Measurements from ENCODE around the gene LYST.

DNA sequence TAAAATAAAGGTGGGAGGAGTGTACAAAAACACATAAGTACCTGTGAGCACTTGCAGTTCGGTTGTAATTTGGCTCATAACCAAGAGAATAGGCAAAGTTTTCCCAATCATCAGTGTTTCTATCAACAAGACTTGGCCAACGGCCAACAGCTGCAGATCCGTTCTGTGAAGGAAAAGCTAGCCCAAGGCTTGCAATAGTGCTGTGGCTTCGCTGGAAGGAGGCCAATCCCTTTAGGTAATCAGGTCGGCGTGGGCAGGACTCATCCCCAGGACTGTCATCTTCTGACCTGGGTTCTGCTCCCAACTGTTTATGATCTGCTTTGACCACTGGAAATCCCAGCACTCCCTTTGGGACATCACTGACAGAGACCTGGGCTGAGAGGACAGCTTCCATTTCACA, 107.8 kb downstream of the LYST start:
- TF ChIP-seq CTCF (IDR thresholded peaks at IDR 0.05; ENCODE audit: insufficient read depth, low read length) (no peak), POLR2AphosphoS5 (IDR thresholded peaks at IDR 0.05; ENCODE audit: low read depth) (no peak), REST (IDR thresholded peaks at IDR 0.05; ENCODE audit: insufficient replicate concordance, low read depth) (no peak), GABPA (IDR thresholded peaks at IDR 0.05; ENCODE audit: low read depth) (no peak)
